Measurements from ENCODE around the gene KPNA2.

KPNA2 gene

DNA sequence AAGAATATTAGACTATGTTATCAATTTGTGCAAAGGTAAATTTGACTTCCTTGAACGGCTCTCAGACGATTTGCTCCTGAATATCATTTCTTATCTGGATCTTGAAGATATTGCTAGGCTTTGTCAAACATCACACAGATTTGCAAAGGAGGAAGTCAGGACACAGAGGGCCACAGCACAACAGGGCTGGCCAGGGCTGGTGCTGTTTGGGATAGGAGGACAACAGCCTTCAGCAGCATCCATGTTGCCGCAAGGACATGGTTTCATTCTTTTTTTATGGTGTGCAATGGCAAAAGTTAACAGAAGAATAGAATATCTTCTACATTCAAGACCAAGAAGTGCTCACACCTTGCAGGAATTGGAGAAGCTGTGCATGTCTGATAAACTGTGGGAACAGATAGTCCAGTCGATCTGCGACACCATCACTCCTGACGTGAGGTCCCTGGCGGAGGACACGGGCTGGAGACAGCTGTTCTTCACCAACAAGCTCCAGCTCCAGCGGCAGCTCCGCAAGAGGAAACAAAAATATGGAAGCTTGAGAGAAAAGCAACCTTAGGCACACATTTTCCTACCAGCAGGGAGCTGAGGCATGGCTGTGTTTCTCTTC is 59.8 kb downstream of the KPNA2 start:
- H3K4me3 ChIP-seq (ENCODE audit: low read depth, low read length), result no peak overlapping the region

DNA sequence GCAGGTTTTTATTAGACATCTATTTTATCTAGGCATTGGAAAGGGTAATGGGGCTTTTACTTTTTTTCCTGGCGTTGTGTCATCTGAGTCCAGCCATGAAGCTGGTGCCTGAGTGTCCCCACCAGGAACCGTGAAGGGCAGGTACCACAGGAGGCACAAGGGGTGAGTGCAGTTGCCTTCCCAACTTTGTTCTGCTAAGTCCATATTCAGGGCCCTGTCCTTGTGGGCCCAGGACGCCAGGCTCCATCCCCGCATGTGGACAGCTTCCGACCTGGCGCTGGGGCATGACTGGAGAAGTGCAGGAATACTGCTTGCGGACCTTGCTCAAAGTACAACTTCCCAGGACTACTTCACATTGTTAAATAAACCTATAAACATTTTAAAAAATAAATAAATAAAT is 60.6 kb downstream of the KPNA2 start:
- H3K4me3 ChIP-seq (ENCODE audit: low read depth, low read length), result no peak overlapping the region
